NCI-H2029 (cell line): Measurements from ENCODE around the gene RNF222.

Experiments
- DNase-seq: peaks from one replicate; lab custom pipeline; 2025; lab: John Stamatoyannopoulos, UW

Gene RNF222

GRCh38 chr17:8341456-8341855, 56.2 kb downstream of the RNF222 start:
- no peak for DNase-seq
